OCI-LY1 (cell line): ENCODE measurements around the gene DKK3.

ENCODE experiments used
- H2AFZ ChIP-seq: fragments of 200-600 bp; sonication (generic), shearing (Covaris generic); 2 replicates; pipeline ENCODE4 v1.6.0; 2014; ENCODE audit warnings: antibody characterized with exemption, mild to moderate bottlenecking, low read length
- H3F3A ChIP-seq: fragments of 200-600 bp; sonication (generic), shearing (Covaris generic); 2 replicates; pipeline ENCODE4 v1.6.0; 2014; ENCODE audit warnings: mild to moderate bottlenecking, antibody characterized with exemption, low read length, moderate library complexity; ENCODE audit not compliant: insufficient read depth
- H3K27ac ChIP-seq: fragments of 200-600 bp; sonication (generic); 2 replicates; pipeline ENCODE4 v1.5.1; 2014; ENCODE audit warnings: low read length, mixed run types, mild to moderate bottlenecking, low read depth; ENCODE audit not compliant: poor library complexity, severe bottlenecking
- H3K27me3 ChIP-seq: fragments of 200-600 bp; sonication (generic); 2 replicates; pipeline ENCODE4 v1.6.0; 2014; ENCODE audit warnings: antibody characterized with exemption, mild to moderate bottlenecking, low read length, moderate library complexity; ENCODE audit not compliant: insufficient read depth
- H3K36me3 ChIP-seq: fragments of 200-600 bp; sonication (generic); 2 replicates; pipeline ENCODE4 v1.6.1; 2014; ENCODE audit warnings: mild to moderate bottlenecking, antibody characterized with exemption, low read length, moderate library complexity, mixed read lengths; ENCODE audit not compliant: insufficient read depth
- H3K4me1 ChIP-seq: fragments of 200-600 bp; sonication (generic); 2 replicates; pipeline ENCODE4 v1.5.1; 2014; ENCODE audit warnings: mild to moderate bottlenecking, low read length, moderate library complexity; ENCODE audit not compliant: insufficient read depth, severe bottlenecking
- H3K4me2 ChIP-seq: fragments of 200-600 bp; sonication (generic), shearing (Covaris generic); 2 replicates; pipeline ENCODE4 v1.6.1; 2014; ENCODE audit warnings: low read length
- H3K4me3 ChIP-seq: fragments of 200-600 bp; sonication (generic); 2 replicates; pipeline ENCODE4 v1.5.1; 2014; ENCODE audit warnings: low read length, low read depth, mild to moderate bottlenecking, mixed read lengths; ENCODE audit not compliant: poor library complexity, severe bottlenecking
- H3K79me2 ChIP-seq: fragments of 200-600 bp; shearing (Covaris generic); 2 replicates; pipeline ENCODE4 v1.6.1; 2016; ENCODE audit warnings: mixed run types, low read length, mixed read lengths; ENCODE audit not compliant: insufficient read depth
- H3K9ac ChIP-seq: fragments of 200-600 bp; sonication (generic), shearing (Covaris generic); 2 replicates; pipeline ENCODE4 v1.6.1; 2014; ENCODE audit warnings: mild to moderate bottlenecking, low read length, mixed read lengths
- H3K9me2 ChIP-seq: fragments of 200-600 bp; sonication (generic), shearing (Covaris generic); 2 replicates; pipeline ENCODE4 v1.6.1; 2014; ENCODE audit warnings: low read depth, mild to moderate bottlenecking, low read length, mixed read lengths
- H3K9me3 ChIP-seq: fragments of 200-600 bp; shearing (Covaris generic); 2 replicates; pipeline ENCODE4 v1.6.1; 2014; ENCODE audit warnings: low read length, mixed read lengths
- H4K20me1 ChIP-seq: fragments of 200-600 bp; sonication (generic), shearing (Covaris generic); 2 replicates; pipeline ENCODE4 v1.6.0; 2016; ENCODE audit warnings: mild to moderate bottlenecking, low read length; ENCODE audit not compliant: insufficient read depth
- CTCF ChIP-seq: fragments of 200-600 bp; sonication (generic), shearing (Covaris generic); IDR thresholded peaks from 2 replicates; pipeline ENCODE4 v1.5.1; 2017; ENCODE audit warnings: mild to moderate bottlenecking, antibody characterized with exemption, low read length, moderate library complexity, mixed read lengths
- EZH2 ChIP-seq: fragments of 200-600 bp; sonication (generic), shearing (Covaris generic); IDR thresholded peaks from 2 replicates; pipeline ENCODE4 v1.8.0; 2017; ENCODE audit warnings: borderline replicate concordance, mixed run types, mild to moderate bottlenecking, antibody characterized with exemption, low read length, moderate library complexity, mixed read lengths

The DKK3 gene

GRCh38 chr11:12007769-12008737, at the start of gene DKK3:
Gene DKK3, minus strand, starts transcription at chr11:12008626. Its CDS starts 44 bp downstream, at chr11:12008582.
- H3K27me3 ChIP-seq: no peaks in the 10 kb centered on the region
- H3K9ac ChIP-seq: no peak within 1 kb of the TSS
- no peaks in the 10 kb centered on the region for H3K9me3 ChIP-seq
- H3K79me2 ChIP-seq: no peaks in the 10 kb centered on the region
- H3K4me2 ChIP-seq: no peak within 1 kb of the TSS
- H3F3A ChIP-seq: no peaks in the 10 kb centered on the region
- TF ChIP-seq CTCF (no peak), EZH2 (no peak)
- H4K20me1 ChIP-seq: no peaks in the 10 kb centered on the region
- no peak within 1 kb of the TSS for H3K27ac ChIP-seq
- H3K4me3 ChIP-seq: no peak within 1 kb of the TSS
- no peak within 1 kb of the TSS for H2AFZ ChIP-seq
- no peaks in the 10 kb centered on the region for H3K4me1 ChIP-seq
- H3K9me2 ChIP-seq: no peaks in the 10 kb centered on the region
- H3K36me3 ChIP-seq: no peaks in the 10 kb centered on the region

GRCh38 chr11:12057299-12057980, 49.0 kb upstream of the DKK3 start:
- H3F3A ChIP-seq: no peaks in the 10 kb centered on the region
- H3K27me3 ChIP-seq: no peaks in the 10 kb centered on the region
- TF ChIP-seq EZH2 (no peak), CTCF (no peak)
- no peaks in the 10 kb centered on the region for H3K79me2 ChIP-seq
- no peaks in the 10 kb centered on the region; the same call in 1 of the 2 replicates for H3K36me3 ChIP-seq
- no peak overlapping the region for H3K4me2 ChIP-seq
- no peak overlapping the region for H3K27ac ChIP-seq
- no peaks in the 10 kb centered on the region for H3K4me1 ChIP-seq
- H3K9me3 ChIP-seq: peaks cover 2% of the 10 kb centered on the region; the same call in 1 of the 2 replicates
- H4K20me1 ChIP-seq: no peaks in the 10 kb centered on the region
- no peak overlapping the region for H2AFZ ChIP-seq
- no peaks in the 10 kb centered on the region for H3K9me2 ChIP-seq
- H3K4me3 ChIP-seq: no peak overlapping the region
- H3K9ac ChIP-seq: no peak overlapping the region

- H3K27me3 ChIP-seq: no peaks in the 10 kb centered on the region
- no peaks in the 10 kb centered on the region for H4K20me1 ChIP-seq
- H2AFZ ChIP-seq: no peak overlapping the region
- H3K9me2 ChIP-seq: no peaks in the 10 kb centered on the region
- H3K4me1 ChIP-seq: no peaks in the 10 kb centered on the region
- no peak overlapping the region for H3K27ac ChIP-seq
- H3K9me3 ChIP-seq: peaks cover 2% of the 10 kb centered on the region; the same call in 1 of the 2 replicates
- no peak overlapping the region for H3K4me2 ChIP-seq
- TF ChIP-seq EZH2 (no peak), CTCF (no peak)
- no peaks in the 10 kb centered on the region for H3K79me2 ChIP-seq
- H3K4me3 ChIP-seq: no peak overlapping the region
- no peaks in the 10 kb centered on the region; the same call in 1 of the 2 replicates for H3K36me3 ChIP-seq
- H3F3A ChIP-seq: no peaks in the 10 kb centered on the region
- H3K9ac ChIP-seq: no peak overlapping the region
Measured at GRCh38 chr11:12056119-12056518, 47.7 kb upstream of the DKK3 start.
